ENCODE measurements around the gene RCC2.
A peak's percentile ranks its signal among the peaks of the same experiment; 100 is the strongest.
"Not testable (repeated sequence)": the region's sequence is repeated elsewhere in the genome, so short reads cannot be mapped to it uniquely, and the experiment has no call there.

The RCC2 gene

DNA sequence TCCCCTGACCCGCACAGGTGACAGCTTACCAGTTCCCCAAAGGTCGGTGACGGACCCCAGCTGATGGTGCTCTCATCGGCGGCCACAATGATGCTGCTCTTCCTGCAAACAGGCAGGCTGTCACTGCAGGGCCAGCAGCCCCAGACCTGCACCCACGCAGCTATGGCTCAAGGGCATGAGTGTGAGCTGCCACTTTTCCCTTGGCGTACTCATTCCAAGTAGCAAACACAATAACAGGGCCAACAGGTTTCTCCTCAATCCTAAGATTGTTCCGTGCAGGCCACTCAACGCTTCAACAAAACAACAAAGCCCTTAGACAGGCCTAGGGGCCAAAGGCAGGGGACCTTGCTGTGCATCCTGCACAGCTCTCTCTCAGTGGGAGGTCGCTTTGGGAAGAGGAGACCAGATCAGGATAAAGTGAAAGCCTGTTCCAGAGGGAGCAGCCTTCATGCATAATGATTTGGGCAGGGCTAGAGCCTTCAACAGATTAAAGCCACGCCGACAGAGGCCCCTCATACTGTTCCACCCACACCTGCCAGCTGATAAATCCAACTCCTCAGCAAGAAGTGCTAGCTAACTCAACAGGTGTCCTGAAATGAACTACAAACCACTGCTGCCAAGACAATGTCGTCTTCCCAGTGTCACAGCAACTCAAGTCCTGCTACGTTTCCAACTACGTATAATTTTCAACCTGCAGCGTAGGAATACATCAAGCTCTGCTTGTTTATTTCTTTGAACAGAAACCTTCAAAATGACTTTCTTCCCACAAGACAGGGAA lies 27.2 kb downstream of the RCC2 start (continued):
- TF ChIP-seq ZBTB6 (tag by site-specific recombination; IDR thresholded peaks at IDR 0.05): no peak
- peak; percentile 90 for TF ChIP-seq SCRT1 (tag by site-specific recombination; IDR thresholded peaks at IDR 0.05; ENCODE audit: borderline replicate concordance)
- no peak for TF ChIP-seq OSR2 (tag by site-specific recombination; IDR thresholded peaks at IDR 0.05)
- TF ChIP-seq ZSCAN18 (tag by site-specific recombination; IDR thresholded peaks at IDR 0.05): no peak
- TF ChIP-seq GLIS1 (tag by site-specific recombination; IDR thresholded peaks at IDR 0.05): peak; percentile 31; the same call in 1 of the 2 replicates
- no peak for TF ChIP-seq ZXDB (tag by site-specific recombination; IDR thresholded peaks at IDR 0.05)
- TF ChIP-seq GLIS2 (tag by site-specific recombination; IDR thresholded peaks at IDR 0.05): no peak

DNA sequence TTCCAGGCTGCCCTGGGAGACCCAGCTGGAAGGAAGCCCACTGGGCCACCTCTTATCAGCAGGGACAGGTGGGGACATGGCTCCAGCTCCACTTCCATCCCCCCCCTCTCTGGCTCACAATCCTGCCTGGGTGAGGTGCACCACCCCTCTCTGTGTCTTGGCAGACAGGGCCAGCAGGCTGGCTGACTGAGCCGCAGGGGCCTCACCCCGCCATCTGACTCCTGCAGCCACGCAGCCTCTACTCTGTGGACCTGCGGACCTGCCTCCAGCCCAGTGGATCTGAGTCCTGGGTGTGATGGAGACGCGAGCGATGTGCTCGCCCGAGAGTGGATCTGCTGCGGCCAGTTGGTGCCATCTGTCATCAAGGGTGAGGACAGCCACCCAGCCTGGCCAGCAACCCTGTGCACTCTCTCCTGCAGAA lies 30.1 kb downstream of the RCC2 start:
- Histone ChIP-seq H3K27ac (ENCODE audit: extremely low read depth, low read depth, low read length) (no peak overlapping the region), H3K36me3 (ENCODE audit: control insufficient read depth in 2 of 2, insufficient read depth in 1 of 2, low read length in 2 of 2) (peaks cover 29 to 87% of the 10 kb centered on the region in 2 experiments), H3K4me3 (ENCODE audit: low read depth, low read length) (no peak overlapping the region), H3K4me1 (ENCODE audit: control insufficient read depth, insufficient read depth, low read length) (no peaks in the 10 kb centered on the region), H3K9me3 (ENCODE audit: control insufficient read depth, insufficient read depth, low read depth, low read length) (no peaks in the 10 kb centered on the region)
- TF ChIP-seq ZNF623 (tag by site-specific recombination; IDR thresholded peaks at IDR 0.05) (no peak), ZIC2 (tag by site-specific recombination; IDR thresholded peaks at IDR 0.05) (peak; percentile 57; the same call in 1 of the 2 replicates)
- ChIA-PET CTCF (interaction anchor here (0.7 to 1.7 kb wide), 2 partner anchors 31 to 817 kb away, joined by 3 read pairs; no protein-coding TSS in a partner anchor), POLR2A (no interaction called here)

DNA sequence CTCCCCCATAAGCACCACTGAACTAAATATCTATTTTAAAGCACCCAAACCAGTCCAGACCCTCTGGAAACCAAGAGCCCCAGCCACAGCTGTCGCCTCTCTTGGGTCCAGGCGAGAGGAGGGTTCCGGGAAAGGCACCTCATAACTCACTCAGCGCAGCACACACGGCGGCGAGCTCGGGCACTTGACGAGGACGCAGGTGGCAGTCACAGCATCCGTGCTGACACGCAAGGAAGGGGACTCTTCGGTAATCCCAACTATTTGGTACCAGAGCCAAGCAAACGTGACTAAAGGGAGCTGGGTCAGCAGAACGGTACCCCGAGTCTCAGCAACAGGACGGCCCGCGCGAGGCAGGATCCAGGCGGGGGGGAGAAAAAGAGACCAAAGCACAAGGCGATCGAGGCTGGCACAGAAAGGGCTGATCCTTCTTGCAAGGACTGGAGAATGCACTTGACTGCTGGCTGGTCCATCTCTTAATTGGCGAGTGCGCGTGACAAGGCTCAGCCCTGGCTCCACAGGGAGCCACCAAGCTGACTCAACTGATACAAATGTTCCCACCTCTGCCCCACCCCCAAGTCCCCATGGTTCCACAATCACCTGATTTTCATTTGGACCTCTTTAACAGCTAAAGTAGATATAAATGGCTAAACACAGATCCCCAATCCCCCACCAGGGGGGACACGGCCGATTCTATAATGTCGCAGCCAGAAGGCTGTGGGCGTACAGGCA lies 31.5 kb downstream of the RCC2 start:
- not testable (repeated sequence) for H3K27ac ChIP-seq (ENCODE audit: extremely low read depth, low read depth, low read length); H3K9me3 ChIP-seq (ENCODE audit: control insufficient read depth, insufficient read depth, low read depth, low read length); H3K4me3 ChIP-seq (ENCODE audit: low read depth, low read length); H3K4me1 ChIP-seq (ENCODE audit: control insufficient read depth, insufficient read depth, low read length)
- peaks cover 15 to 72% of the 10 kb centered on the region in 2 experiments for H3K36me3 ChIP-seq (ENCODE audit: control insufficient read depth in 2 of 2, insufficient read depth in 1 of 2, low read length in 2 of 2)
- ChIA-PET CTCF (interaction anchor here (1.1 to 1.7 kb wide), 3 partner anchors 21 to 347 kb away, joined by 4 to 5 read pairs (median 4); no protein-coding TSS in a partner anchor), POLR2A (interaction anchor here (1.3 kb wide), 1 partner anchor 42 kb away, joined by 3 read pairs; no protein-coding TSS in a partner anchor)
- peak; percentile 35; the same call in 1 of the 2 replicates for TF ChIP-seq KLF10 (tag by site-specific recombination; IDR thresholded peaks at IDR 0.05)

- not testable (repeated sequence) for H3K27ac ChIP-seq (ENCODE audit: extremely low read depth, low read depth, low read length); H3K9me3 ChIP-seq (ENCODE audit: control insufficient read depth, insufficient read depth, low read depth, low read length); H3K4me1 ChIP-seq (ENCODE audit: control insufficient read depth, insufficient read depth, low read length); H3K4me3 ChIP-seq (ENCODE audit: low read depth, low read length)
- peaks cover 8 to 62% of the 10 kb centered on the region in 2 experiments for H3K36me3 ChIP-seq (ENCODE audit: control insufficient read depth in 2 of 2, insufficient read depth in 1 of 2, low read length in 2 of 2)
- ChIA-PET POLR2A (interaction anchor here (1.3 kb wide), 1 partner anchor 40 kb away, joined by 3 read pairs; no protein-coding TSS in a partner anchor), CTCF (interaction anchor here (0.6 to 2.2 kb wide), 17 partner anchors 10 to 1257 kb away, joined by 3 to 8 read pairs (median 4); no protein-coding TSS in a partner anchor)
Observed at GRCh38 chr1:17406760-17407475, 32.6 kb downstream of the RCC2 start.

Measured in HEK293 (cell line).